GM20000 (cell line): ENCODE data around the gene EFCAB13.
"Not testable (repeated sequence)": the region's sequence is repeated elsewhere in the genome, so short reads cannot be mapped to it uniquely, and the experiment has no call there.

Experiments
- DNase-seq: peaks from one replicate; pipeline ENCODE4 v3.0.0; 2012; ENCODE audit warnings: low spot score
- TF ChIP-seq, protein P1 (sequence below): IDR thresholded peaks from 2 replicates; pipeline ENCODE4 v1.5.1; 2012; ENCODE audit warnings: mild to moderate bottlenecking, control low read depth; ENCODE audit errors: extremely low read depth, missing control alignments

Gene EFCAB13

DNA sequence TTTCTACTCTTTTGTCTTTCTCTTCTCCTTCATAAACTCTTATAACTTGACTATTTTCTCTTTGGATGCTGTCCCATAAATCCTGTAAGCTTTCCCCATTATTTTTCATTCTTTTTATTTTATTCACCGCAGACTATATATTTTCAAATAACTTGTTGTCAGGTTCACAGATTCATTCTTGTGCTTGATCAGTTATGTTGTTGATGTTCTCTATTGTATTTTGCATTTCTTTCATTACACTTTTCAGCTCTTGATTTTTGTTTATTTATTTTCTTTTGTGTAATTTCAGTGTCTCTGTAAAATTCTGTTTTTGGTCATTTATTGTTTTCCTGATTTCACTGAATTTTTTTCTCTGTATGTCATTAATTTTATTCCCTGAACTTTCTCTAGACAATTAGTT, 49.2 kb downstream of the EFCAB13 start:
- TF ChIP-seq, protein P1, sequence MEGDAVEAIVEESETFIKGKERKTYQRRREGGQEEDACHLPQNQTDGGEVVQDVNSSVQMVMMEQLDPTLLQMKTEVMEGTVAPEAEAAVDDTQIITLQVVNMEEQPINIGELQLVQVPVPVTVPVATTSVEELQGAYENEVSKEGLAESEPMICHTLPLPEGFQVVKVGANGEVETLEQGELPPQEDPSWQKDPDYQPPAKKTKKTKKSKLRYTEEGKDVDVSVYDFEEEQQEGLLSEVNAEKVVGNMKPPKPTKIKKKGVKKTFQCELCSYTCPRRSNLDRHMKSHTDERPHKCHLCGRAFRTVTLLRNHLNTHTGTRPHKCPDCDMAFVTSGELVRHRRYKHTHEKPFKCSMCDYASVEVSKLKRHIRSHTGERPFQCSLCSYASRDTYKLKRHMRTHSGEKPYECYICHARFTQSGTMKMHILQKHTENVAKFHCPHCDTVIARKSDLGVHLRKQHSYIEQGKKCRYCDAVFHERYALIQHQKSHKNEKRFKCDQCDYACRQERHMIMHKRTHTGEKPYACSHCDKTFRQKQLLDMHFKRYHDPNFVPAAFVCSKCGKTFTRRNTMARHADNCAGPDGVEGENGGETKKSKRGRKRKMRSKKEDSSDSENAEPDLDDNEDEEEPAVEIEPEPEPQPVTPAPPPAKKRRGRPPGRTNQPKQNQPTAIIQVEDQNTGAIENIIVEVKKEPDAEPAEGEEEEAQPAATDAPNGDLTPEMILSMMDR, result no peak
- no peak for DNase-seq

DNA sequence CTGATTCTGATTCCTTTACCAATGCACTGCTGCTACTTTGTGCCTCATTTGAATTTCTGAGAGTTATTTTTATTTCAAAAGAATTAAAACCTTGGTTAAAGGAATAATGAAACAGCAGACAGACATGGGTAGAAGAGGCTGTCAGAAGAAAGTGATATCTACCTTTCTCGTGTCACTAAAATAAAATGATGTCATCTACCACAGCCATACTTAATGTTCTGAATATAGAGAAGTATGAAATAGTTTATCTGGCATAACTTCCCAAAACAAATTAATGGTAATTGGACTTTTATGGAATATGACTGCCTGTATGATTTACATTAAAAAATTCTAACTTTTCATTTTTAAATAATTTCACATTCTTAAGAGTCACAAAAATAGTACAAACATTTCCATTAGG, 52.5 kb downstream of the EFCAB13 start:
- TF ChIP-seq, protein P1, result no peak
- DNase-seq, result no peak

DNA sequence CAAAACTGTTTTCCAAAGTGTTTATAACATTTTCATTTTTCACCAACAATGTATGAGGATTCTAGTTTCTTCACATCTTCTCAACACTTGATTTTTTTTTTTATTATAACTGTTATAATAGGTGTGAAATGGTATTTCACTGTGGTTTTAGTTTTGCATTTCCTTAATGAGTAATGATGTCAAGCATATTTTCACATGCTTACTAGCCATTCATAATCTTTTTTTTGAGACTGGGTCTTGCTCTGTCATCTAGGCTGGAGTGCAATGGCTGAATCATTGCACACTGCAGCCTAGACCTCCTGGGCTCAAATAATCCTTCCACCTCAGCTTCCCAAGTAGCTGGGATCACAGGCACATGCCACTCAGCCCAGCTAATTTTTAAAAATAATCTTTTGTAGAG, 65.1 kb downstream of the EFCAB13 start:
- TF ChIP-seq, protein P1, result no peak
- DNase-seq, result no peak

DNA sequence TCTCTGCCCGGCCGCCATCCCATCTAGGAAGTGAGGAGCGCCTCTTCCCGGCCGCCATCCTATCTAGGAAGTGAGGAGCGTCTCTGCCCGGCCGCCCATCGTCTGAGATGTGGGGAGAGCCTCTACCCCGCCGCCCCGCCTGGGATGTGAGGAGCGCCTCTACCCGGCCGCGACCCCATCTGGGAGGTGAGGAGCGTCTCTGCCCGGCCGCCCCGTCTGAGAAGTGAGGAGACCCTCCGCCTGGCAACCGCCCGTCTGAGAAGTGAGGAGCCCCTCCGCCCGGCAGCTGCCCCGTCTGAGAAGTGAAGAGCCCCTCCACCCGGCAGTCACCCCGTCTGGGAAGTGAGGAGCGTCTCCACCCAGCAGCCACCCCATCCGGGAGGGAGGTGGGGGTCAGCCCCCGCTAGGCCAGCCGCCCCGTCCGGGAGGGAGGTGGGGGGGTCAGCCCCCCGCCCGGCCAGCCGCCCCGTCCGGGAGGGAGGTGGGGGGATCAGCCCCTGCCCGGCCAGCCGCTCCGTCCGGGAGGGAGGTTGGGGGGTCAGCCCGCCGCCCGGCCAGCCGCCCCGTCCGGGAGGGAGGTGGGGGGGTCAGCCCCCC, 73.9 kb downstream of the EFCAB13 start:
- not testable (repeated sequence) for DNase-seq

DNA sequence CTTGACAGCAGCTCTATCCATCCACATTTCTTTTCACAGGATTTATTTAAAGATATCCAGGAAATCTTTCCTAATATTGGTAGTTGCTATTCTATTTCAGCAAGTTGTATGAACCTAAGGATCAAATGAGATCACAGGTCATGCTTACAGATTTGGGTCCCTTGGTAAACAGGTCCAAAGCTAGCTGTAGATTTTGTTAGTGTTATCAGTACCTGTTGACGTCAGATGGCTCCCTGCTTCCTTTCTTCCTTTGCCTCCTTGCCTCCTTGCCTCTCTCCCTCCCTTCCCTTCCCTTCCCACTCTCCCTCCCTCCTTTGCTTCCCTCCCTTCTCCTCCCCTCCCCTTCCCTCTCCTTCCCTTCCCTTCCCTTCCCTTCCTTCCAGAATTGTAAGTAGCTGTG, 76.6 kb downstream of the EFCAB13 start:
- TF ChIP-seq, protein P1, result no peak
- no peak for DNase-seq

DNA sequence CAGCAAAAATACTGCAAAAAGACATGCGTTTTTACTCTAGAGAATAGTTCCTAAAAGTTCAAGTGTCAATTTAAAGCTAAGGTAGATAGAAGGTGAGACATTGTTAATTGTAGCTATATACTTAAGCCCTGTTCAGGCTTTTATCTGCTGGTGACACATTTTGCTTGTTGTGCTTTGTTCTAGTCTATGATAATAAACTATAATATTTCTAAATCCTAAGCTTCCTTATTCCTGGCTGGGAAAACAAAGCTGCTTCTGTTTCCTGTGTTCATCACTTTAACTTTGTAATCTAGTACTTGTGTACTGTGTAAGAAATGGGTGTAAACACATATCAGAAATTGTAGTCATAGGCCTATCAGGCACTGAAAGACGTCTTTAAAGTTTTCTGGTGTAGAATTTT, 77.3 kb downstream of the EFCAB13 start:
- no peak for DNase-seq
- TF ChIP-seq, protein P1, result no peak

DNA sequence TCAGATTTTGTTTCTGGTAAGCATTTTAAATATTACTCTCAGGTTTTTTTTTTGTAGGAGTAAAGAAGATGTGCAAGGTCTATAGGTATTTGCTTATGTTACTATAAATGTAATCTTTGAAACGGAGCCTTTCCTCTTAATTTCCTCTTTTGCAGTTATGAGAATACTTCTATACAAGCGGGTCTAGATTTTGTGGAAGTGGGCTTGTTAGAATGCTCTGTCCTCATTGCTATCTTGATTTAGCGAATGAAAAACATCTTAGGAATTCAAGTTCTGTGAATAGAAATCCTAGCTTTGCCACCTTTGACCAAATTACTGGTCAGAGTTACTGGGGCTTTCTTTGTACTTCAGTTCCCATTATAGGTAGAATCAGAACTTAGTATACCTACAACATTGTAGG, 80.3 kb downstream of the EFCAB13 start:
- TF ChIP-seq, protein P1, result no peak
- DNase-seq, result no peak

DNA sequence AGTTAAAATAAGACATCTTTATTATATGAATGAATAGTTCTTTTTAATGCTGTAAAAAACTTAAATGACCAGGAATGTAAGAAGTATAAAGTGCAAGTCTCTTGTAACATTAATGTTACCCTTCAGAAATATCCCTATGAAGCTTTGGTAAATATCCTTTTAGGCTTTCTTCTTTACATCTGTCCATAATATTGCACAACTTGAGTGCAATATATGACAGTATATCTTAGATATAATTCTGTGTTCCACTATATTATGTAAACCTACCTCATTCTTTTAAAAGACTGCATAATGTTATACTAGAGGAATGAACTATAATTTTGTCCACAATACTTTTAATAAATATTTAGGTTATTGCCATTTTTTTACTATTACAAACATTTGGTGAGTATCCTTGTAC, 81.1 kb downstream of the EFCAB13 start:
- TF ChIP-seq, protein P1, result no peak
- DNase-seq, result no peak
